GM20000 (cell line): ENCODE results near the gene KISS1R.

Experiments used
- DNase-seq: peaks from one replicate; pipeline ENCODE4 v3.0.0; 2012; ENCODE audit warnings: low spot score
- TF ChIP-seq, protein P1 (sequence below): IDR thresholded peaks from 2 replicates; pipeline ENCODE4 v1.5.1; 2012; ENCODE audit warnings: mild to moderate bottlenecking, control low read depth; ENCODE audit errors: extremely low read depth, missing control alignments

The KISS1R gene

DNA sequence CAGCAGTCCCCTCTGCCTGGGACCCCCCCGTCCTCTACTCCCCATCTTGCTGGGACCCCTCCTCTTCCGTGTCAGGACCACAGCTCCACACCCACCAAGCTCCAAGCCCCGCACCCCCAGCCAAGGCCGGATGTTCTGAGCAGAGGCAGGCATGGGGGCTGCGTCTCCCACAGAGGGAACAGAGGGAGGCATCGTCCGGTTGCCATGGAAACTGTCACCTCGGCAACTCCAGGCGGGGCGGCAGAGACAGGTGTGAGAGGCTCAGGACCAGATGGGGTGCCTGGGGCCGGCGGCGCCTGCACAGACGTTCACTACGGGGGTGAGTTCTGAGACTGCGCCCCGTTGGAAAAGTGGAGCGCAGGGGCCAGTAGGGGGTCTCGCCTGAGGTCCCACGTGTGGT is 18.5 kb upstream of the KISS1R start:
- TF ChIP-seq, protein P1, sequence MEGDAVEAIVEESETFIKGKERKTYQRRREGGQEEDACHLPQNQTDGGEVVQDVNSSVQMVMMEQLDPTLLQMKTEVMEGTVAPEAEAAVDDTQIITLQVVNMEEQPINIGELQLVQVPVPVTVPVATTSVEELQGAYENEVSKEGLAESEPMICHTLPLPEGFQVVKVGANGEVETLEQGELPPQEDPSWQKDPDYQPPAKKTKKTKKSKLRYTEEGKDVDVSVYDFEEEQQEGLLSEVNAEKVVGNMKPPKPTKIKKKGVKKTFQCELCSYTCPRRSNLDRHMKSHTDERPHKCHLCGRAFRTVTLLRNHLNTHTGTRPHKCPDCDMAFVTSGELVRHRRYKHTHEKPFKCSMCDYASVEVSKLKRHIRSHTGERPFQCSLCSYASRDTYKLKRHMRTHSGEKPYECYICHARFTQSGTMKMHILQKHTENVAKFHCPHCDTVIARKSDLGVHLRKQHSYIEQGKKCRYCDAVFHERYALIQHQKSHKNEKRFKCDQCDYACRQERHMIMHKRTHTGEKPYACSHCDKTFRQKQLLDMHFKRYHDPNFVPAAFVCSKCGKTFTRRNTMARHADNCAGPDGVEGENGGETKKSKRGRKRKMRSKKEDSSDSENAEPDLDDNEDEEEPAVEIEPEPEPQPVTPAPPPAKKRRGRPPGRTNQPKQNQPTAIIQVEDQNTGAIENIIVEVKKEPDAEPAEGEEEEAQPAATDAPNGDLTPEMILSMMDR: no peak
- DNase-seq: no peak

DNA sequence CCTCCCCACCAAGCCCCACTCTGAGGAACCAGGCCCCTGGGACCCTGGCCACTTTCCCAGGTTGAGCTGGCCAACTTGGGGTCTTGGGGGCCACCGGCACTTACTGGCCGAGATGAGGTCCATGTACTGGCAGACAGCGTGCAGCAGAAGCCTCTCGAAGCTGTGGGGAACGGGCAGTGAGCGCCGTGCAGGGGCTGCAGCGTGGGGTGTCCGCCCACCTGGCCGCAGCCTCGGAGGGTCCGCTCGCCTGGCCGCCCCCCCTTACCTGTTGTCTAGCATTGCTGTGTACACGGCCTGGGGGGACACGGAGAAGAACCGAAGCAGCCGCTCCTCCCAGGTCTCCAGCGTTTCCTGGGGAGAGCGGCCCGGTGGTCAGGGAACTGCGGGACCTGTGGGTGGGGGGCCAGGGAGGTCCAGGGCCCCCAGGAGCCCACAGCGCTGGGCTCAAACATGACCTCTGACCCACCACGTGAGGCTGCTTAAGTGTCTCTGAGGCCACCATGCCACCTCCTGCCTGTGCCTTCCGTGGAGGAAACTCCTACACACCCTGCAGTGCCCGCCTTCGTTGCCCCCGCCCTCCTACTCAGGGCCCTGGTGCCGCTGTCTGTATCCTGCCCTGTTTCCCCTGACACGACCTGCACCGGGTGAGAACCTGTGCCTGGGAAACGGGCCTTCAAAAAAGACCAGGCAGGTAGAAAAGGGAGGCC is 17.6 kb upstream of the KISS1R start:
- TF ChIP-seq, protein P1: no peak
- DNase-seq: no peak

DNA sequence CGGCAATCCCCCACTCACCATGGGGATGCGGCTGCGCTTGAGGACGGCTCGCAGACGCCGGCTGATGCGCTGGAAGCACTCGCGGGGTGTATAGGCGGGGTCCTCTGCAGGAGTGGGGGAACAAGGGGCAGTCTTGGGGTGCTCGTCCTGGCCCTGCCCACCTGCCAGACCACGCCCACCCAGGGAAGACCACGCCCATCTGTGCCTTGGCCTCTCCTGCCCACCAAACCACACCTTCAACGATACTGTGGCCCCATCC is 17.2 kb upstream of the KISS1R start:
- no peak for DNase-seq
- TF ChIP-seq, protein P1: no peak

DNA sequence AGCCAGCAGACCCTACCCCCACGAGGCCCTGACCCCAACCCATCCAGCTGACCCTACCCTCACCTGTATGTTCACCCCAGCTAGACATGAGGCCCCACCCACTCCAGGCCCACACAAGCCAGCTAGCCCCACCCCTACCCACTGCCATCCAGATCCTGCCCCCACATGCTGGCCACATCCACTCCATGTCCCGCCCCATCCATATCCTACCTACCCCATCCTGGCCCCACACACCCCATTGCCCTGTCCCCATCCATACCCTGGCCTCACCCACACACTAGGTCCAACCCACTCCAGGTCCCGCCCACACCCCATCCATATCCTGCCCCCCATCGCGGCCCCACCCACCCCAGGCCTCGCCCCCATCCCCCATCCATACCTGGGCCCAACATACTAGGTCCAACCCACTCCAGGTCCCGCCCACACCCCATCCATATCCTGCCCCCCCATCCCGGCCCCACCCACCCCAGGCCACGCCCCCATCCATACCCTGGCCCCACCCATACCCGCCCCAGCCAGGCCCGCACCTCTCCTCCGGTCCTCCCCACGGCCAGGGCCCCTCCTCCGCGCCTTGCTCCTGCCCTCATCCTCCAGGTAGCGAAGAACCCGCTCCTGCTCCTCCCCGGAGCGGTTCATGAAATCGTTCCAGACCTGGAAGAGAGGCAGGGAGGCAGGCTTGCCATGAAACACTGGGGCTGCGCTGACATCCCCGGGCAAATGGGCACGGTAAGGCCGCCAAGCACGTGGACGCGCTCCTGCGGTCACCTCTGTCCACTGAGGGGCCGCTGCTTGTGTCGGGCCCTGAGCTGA is 16.6 kb upstream of the KISS1R start:
- TF ChIP-seq, protein P1: no peak
- no peak for DNase-seq

DNA sequence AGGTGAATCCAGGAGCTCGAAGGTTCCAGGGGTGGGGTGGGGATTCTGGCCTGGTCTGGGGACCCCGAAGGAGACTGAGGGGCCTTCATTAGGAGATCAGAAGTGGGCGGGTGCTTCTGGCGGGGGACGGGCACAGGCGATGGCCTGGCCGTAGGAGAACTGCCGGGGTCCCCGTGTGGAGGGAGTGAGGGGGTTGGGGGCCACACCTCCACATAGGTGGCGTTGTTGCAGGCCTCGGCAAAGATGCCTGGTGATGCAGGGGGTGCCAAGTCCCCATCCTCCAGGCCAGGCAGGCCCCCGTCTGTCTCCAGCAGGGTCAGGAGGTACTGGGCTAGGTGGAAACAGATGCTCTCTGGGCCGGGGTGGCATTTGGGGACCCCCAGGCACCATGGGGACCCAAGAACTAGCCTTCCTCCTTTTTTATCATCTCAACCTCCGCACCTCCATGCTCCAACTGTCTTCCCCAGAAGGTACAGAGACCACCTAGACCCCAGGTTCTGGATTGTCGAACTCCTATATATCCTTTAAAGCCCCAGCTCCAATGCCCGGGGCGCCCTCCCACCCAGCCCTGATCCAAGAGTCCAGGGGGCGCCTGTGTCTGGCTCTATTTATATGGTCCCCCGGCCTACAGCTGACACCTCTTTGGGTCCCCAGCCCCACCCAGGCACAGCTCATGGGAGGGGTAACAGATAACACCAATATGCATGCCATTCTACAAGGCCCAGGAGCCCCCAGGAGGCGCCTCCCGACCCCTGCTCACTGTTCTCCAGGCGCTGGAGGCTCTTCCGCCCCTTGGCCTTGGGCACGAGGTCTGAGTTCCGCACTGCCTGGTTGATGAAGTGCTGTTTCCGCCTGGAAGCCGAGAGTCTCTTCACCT is 15.7 kb upstream of the KISS1R start:
- no peak for DNase-seq
- TF ChIP-seq, protein P1: no peak

DNA sequence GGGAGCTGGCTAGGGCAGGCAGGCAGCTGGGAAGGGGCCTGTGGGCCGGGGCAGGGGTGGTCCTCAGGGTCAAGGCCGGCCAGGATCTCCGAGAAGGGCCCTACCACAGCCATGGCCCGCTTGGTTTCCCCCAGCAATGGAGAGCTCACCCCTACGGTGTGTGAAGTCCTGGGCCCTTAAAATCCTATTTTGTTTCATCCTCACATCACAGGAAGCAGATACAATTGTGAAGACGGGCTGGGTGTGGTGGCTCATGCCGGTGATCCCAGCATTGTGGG is 15.1 kb upstream of the KISS1R start:
- DNase-seq: no peak
- TF ChIP-seq, protein P1: no peak

DNA sequence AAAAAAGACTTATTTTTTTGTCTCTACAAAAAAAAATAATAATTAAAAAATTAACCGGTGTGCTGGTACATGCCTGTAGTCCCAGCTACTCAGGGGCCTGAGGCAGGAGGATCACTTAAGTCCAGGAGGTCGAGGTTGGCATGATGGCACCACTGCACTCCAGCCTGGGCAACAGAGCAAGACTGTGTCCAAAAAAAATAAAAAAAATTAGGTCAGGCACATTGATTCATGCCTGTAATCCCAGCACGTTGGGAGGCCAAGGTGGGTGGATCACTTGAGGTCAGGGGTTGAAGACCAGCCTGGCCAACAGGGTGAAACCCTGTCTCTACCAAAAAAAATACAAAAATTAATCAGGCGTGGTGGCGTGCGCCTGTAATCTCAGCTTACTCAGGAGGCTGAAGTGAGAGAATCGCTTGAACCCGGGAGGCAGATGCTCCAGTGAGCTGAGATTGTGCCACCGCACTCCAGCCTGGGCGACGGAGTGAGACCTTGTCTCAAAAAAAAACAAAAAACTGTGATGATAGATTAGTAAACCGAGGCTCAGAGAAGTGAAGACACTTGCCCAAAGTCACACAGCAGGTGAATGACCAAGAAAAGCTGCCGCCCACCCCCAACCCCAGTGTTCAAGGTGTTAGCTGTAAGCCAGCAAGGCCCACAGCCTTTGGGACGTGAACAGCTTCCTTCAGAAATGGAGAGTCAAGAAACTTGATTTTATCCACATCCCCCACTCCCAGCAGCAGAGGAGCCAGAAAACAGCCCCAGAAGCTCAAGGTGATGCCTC is 14.5 kb upstream of the KISS1R start:
- TF ChIP-seq, protein P1: no peak
- no peak for DNase-seq
